Skin epidermis (tissue), 12 donors: ENCODE results near the gene C5orf58.
A peak's percentile ranks its signal among the peaks of the same experiment; 100 is the strongest.

ENCODE experiments used
- H3K27ac ChIP-seq, 21 experiments: fragments of 200-600 bp; sonication (generic) in 11 of 21; one replicate each; pipeline ENCODE4 v1.5.0; 2020; ENCODE audit warnings: mild to moderate bottlenecking in 3 of 21, inconsistent platforms in 2 of 21, moderate library complexity in 2 of 21
- H3K4me3 ChIP-seq, 7 experiments: fragments of 200-600 bp; sonication (generic) in 2 of 7; one replicate each; pipeline ENCODE4 v1.5.0; 2020; ENCODE audit warnings: inconsistent platforms in 2 of 7, mild to moderate bottlenecking in 2 of 7, moderate library complexity in 1 of 7

The C5orf58 gene

DNA sequence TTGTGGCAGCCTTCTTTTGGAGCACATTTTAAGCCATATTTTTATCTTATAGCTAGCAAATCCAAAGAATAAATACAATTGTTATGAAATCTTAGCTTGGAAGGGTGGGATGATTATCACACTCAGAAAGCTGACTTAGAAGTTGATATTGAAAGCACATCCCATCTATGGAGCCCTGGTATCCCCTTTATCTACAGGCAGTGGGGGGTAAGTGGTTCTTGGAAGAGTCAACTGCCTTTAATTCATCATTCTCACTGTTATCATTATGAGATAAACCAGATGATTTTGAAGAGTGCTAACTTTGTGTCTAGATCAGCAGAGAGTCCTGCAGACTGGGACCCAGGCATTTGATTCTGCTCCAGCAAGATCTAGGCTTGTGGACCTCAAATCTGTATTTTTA, 61.8 kb downstream of the C5orf58 start:
- Histone ChIP-seq H3K4me3 (peak overlapping the region in 6 of 7 experiments; percentile 49 to 76 (median 51)), H3K27ac (peak overlapping the region in 11 of 21 experiments; percentile 10 to 99 (median 90))
